Breast epithelium (tissue), 3 donors: ENCODE data around the gene GPR39.

Experiments used
- CTCF ChIP-seq, 3 donors: fragments of 450-650 bp; IDR thresholded peaks; one replicate each; pipeline ENCODE4 v1.5.1; 2016 to 2017; ENCODE audit warnings: antibody characterized with exemption in 3 of 3, mild to moderate bottlenecking in 3 of 3, moderate library complexity in 3 of 3
- POLR2A ChIP-seq: fragments of 450-650 bp; IDR thresholded peaks from one replicate; pipeline ENCODE4 v1.6.1; 2016; ENCODE audit warnings: antibody characterized with exemption, mild to moderate bottlenecking, moderate library complexity

DNA sequence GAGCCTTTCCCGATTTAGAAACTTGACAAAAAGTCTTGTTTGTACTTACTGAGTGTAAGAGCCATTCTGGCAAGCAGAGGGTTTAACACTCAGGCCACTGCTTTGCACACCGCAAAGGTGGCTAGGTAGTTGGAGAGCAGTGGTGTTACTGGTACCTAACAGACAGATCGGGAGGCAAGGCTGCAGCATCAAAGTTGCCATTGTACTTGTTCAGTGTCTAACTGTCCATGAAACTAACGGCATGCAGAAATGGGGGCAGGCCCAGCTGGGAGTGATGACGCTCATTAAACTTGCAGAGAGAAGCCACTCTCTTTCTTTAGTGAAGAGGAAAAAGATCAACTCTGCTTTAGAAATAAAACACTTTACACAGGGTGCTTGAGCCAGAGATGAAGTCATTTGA is 10.1 kb downstream of the GPR39 start:
- TF ChIP-seq CTCF (IDR thresholded peaks at IDR 0.05) (no peak), POLR2A (no peak)
